NCI-H2081 treated with DMSO at 0.1 percent for 48 hours (cell line): ENCODE data around the gene CLIC4.
"Not testable (repeated sequence)": the region's sequence is repeated elsewhere in the genome, so short reads cannot be mapped to it uniquely, and the experiment has no call there.

Experiments
- DNase-seq: peaks from one replicate; lab custom pipeline; 2025; lab: John Stamatoyannopoulos, UW

Gene CLIC4

GRCh38 chr1:24720152-24720551 lies 25.1 kb upstream of the CLIC4 start:
- no peak for DNase-seq

GRCh38 chr1:24721533-24721932 lies 23.7 kb upstream of the CLIC4 start:
- no peak for DNase-seq

GRCh38 chr1:24722073-24723035 lies 22.9 kb upstream of the CLIC4 start:
- DNase-seq, result not testable (repeated sequence)

GRCh38 chr1:24724345-24725208 lies 20.7 kb upstream of the CLIC4 start:
- no peak for DNase-seq

- no peak for DNase-seq
These were observed 20.0 kb upstream of the CLIC4 start for GRCh38 chr1:24725209-24725651.

- no peak for DNase-seq
These were observed 18.5 kb upstream of the CLIC4 start for GRCh38 chr1:24726741-24727140.

GRCh38 chr1:24727501-24728216 lies 17.6 kb upstream of the CLIC4 start:
- DNase-seq, result no peak

GRCh38 chr1:24728982-24729381 lies 16.3 kb upstream of the CLIC4 start:
- no peak for DNase-seq

GRCh38 chr1:24732186-24732885 lies 12.9 kb upstream of the CLIC4 start:
- no peak for DNase-seq

- not testable (repeated sequence) for DNase-seq
These were observed 11.9 kb upstream of the CLIC4 start for GRCh38 chr1:24733342-24733741.

- DNase-seq, result no peak
These were observed 10.1 kb upstream of the CLIC4 start for GRCh38 chr1:24735156-24735508.

GRCh38 chr1:24735509-24736375 lies 9.5 kb upstream of the CLIC4 start:
- peak; percentile 84 for DNase-seq

- no peak for DNase-seq
These were observed 7.7 kb upstream of the CLIC4 start for GRCh38 chr1:24737368-24738117.

- DNase-seq, result no peak
These were observed 6.0 kb upstream of the CLIC4 start for GRCh38 chr1:24739241-24739640.

GRCh38 chr1:24742090-24742938 lies 2.9 kb upstream of the CLIC4 start:
- DNase-seq, result no peak

- no peak for DNase-seq
These were observed 1.6 kb upstream of the CLIC4 start for GRCh38 chr1:24743404-24744211.

GRCh38 chr1:24745711-24746413 lies 615 bp downstream of the CLIC4 start:
- no peak for DNase-seq
